ENCODE measurements around the gene BLCAP.
"Not testable (repeated sequence)": the region's sequence is repeated elsewhere in the genome, so short reads cannot be mapped to it uniquely, and the experiment has no call there.

Gene BLCAP

DNA sequence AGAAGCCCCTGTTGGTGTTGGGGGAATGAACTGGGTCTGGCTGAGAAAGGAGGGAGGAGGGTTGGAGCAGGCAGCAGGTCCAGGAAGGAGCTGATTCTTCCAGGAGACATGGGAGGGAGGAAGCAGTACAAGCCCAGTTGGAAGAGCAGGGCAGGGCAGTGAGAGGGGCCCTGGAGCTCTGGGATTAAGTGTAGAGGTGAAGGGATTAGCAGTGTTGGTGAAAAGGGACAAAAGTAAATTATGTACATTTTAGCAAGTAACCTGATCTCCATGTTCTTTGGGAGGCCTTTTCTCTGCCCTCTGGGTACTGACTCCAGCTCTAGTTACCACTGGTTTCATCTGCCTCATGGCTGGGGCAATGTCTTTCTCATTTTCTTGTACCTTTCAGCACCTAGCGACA, 41.5 kb downstream of the BLCAP start:
- DNase-seq (ENCODE audit: low read depth in 2 of 2, low spot score in 1 of 2): not testable (repeated sequence)

DNA sequence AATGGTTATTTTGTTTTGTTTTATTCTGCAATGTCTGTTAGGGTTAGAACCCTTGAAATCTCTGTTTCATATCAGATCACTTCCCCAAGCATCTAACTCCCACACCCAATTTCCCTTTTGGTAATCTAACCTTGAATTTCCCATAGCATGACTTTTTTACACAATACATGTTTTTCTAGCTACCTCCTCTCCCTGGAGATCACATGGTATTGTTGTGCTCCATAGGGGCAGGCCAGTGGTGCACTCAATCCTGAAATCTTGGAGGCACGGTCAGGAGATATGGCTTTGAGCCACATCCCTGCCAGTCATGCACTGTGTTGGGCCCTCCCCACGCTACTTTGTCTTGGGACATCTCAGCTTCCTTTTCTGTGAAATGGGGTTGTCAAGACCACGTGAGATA, 43.3 kb downstream of the BLCAP start:
- no peak for DNase-seq (ENCODE audit: low read depth in 2 of 2, low spot score in 1 of 2)

DNA sequence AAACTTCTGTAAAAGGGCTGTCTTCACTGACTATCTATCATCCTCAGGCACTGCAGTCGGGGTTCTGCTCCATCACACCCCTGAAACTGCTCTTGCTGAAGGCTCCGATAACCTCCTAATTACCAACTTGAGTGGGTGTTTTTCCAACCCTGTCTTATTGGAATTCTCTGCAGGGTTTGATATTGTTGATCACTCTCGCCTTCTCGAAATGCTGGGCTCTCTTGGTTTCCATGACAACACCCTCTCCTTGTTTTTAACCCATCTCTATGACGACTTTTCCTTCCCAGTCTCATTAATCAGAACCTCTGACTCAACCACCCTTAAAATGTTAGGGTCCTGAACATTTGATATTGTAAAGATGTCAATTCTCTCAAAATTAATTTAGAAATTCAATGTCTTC, 46.1 kb downstream of the BLCAP start:
- no peak for DNase-seq (ENCODE audit: low read depth in 2 of 2, low spot score in 1 of 2)

DNA sequence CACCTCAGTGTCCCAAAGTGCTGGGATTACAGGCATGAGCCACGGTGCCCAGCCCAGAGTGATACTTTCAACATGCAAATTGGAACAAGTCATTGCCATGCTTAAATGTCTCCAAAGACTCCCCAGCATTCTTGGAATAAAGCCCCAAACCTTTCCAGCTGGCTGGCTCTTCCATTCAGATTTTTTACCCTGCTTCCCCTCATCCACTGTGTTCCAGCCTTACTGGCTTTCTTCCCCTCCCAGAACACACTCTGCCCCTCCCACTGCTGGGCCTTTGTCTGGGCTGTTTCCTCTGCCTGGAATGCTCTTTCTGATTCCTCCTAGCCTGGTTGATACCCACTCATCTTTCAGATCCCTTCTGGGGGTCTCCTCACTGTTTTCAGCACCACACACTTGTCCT, 46.8 kb downstream of the BLCAP start:
- DNase-seq (ENCODE audit: low read depth in 2 of 2, low spot score in 1 of 2): no peak

DNA sequence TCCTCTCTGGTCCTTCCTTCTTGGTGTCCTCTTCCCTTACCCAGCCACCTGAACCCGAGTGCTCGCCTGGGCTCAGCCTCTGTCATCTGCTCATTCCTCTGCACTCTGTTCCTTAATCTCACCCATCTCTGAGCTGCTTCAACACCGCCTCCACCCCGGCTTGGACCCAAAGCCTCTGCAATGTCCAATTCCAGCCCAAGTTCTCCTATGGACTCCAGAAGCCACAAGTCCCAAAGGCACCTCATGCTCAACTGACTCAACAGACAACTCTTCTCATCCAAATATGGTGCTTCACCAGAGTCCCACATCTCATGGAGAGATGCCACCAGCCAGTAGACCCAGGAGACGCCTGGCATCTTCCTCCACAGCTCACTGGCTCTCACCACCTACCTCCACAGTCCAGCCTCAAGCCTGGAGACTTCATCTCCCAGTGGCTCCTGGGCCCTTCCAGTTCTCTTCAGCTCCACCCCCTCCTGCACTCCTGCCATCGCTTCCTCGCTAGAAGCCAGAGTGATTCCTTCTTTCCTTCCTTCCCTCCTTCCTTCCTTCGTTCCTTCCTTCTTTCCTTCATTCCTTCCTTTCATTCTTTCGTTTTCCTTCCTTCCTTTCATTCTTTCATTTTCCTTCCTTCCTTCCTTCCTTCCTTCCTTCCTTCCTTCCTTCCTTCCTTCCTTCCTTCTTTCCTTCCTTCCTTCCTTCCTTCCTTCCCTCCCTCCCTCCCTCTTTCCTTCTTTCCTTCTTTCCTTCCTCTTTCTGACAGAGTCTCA, 47.6 kb downstream of the BLCAP start:
- no peak for DNase-seq (ENCODE audit: low read depth in 2 of 2, low spot score in 1 of 2)

DNA sequence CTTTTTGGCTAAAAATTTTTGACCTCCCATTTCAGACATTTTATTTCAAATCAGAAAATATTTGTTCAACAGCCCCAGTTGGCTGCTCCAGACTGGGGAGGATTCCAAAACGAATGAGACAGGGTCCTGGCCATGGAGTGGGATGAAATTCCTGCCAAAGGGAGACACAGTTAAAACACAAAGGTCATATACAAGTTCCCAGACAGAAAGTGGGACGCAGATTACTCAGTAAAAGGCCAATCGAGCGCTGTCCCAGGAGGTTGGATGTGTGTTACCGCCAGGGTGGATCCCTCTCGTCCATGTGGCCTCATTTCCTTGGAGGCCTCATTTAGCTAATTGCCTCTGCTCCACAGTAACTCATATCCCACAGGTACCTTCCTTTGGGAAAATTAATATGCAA, 48.4 kb downstream of the BLCAP start:
- DNase-seq (ENCODE audit: low read depth in 2 of 2, low spot score in 1 of 2): no peak

DNA sequence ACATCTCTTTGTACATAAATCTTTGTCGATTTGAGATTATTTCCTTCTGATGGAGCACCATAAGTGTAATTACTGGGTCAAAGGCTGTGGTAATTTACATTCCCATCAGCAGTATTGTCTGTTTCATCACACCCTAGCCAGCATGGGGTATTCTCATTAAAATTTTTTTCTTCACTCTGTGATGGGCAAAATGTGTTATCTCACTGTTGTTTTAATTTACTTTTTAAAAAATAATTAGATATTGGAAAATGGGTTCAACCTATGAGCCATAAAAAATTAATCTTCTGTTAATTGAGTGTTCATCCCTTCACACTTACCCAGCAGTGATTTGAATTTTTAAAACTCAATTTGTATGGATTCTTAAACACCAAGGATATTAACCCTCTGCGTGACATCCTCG, 50.6 kb downstream of the BLCAP start:
- DNase-seq (ENCODE audit: low read depth in 2 of 2, low spot score in 1 of 2): no peak

DNA sequence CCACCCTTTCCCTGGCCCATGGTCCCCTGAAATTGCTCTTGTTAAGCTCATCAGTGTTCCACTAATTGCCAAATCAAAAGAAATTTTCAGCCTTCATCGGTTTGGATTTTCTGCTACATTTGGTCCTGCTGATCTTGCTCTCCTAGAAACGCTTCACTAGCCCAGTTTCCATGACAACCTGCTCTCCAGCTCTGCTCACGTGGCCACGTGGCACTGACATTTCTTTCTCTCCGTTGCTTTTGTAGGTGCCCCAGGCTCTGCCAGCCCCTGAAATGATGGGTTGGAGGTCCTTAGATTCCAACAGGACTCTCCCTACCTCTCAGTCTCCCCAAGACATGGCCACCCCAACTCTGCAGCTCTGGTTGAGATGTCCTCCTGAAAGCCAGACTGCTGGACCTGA, 52.4 kb downstream of the BLCAP start:
- no peak for DNase-seq (ENCODE audit: low read depth in 2 of 2, low spot score in 1 of 2)

DNA sequence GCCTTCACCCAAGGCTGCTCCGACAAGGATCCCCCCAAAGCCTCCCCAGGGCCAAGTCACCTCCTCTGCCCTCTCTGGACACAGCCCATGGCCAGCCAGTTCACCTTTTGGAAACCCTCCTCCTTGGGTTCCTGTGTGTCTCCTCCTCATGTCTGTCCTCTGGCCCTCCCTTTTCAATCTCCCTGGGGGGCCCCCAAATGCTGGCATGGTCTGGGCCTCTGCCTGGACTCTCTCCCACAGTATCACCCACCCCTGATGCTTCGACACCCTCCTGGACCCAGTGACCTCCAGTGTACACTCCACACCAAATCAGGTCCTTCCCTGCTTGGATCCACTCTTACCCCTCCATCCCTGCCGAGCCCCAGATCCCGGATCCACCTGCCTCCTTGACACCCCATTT, 53.3 kb downstream of the BLCAP start:
- DNase-seq (ENCODE audit: low read depth in 2 of 2, low spot score in 1 of 2): no peak

DNA sequence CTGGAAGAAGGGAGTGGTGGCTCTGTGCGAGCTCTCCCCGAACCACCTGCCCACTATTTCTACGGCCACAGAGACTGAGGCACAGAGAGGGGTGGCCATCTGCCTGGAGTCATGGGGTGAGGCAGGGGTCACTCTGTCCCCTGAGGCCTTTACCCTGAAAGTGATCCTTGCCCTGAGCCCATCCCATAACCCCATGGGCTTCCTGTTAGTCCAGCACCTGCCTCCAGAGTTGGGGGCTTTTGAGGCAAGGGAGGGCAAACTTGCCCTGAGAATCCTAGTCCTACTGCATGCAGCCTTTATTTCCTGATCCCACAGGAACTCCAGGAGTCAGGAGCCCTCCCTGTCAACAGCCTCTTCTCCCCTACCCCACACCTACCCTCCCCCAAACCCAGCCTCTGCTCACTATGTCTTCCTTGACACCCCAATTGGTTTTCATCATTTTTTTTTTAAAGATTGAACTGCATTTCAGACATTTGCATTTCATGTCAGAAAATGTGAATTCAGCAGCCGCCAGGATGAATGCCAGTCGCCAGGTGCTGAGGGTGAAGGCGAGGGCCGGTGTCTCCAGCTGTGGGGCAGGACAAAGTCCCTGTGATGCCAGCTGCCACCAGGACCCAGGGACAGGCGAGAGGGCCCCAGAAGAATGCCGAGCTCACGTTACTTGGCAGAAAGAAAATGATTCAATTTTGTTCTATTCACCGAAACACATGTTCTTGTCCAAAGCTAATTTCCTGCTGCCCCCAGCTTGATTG, 54.3 kb downstream of the BLCAP start:
- no peak for DNase-seq (ENCODE audit: low read depth in 2 of 2, low spot score in 1 of 2)

DNA sequence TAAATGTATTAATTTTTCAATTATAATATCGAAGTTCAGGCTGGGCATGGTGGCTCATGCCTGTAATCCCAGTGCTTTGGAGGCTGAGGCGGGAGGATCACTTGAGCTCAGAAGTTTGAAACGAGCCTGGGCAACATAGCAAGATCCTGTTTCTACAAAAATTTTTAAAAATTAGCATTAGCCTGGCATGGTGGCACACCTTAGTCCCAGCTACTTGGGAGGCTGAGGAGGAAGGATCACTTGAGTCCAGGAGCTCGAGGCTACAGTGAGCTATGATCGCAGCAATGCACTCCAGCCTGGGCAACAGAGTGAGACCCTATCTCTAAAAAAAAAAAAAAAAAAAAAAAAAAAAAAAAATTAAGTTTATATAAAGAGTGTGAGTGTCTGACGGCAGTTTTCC, 55.2 kb downstream of the BLCAP start:
- not testable (repeated sequence) for DNase-seq (ENCODE audit: low read depth in 2 of 2, low spot score in 1 of 2)

DNA sequence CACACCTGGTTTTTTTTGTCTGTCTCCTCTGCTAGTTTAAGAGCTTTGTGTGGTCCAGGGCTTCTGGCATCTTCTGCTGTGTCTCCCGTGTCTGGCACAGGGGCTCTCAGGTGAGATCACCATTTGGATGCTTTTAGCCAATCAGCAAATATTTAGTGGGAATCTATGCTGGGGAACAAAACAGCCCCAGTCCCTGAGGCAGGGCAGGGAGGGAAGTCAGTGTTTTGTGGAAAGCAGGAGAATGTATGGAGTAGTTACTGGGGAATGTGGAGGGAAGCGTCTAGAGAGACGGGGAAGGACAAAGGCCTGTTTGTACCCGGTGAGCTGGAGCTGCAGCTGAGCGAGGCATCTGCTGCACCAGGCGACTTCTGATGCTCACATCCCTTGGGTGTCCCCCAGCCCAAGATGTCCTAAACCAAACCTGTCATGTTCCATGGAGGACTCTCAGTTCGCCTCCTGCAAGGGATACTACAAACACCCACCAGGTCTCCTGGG, 55.9 kb downstream of the BLCAP start:
- no peak for DNase-seq (ENCODE audit: low read depth in 2 of 2, low spot score in 1 of 2)

DNA sequence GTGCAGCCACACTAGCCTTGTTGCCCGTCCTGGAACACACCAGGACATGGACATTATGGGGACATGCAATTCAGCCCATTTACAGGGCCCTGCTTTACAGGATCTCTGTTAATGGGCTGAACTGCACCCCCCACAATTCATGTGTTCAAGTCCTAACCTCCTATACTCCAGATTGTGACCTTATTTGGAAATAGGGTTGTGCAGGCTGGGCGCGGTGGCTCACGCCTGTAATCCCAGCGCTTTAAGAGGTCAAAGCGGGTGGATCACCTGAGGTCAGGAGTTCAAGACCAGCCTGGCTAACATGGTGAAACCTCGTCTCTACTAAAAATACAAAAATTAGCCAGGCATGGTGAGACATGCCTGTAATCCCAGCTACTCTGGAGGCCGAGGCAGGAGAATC, 57.5 kb downstream of the BLCAP start:
- DNase-seq (ENCODE audit: low read depth in 2 of 2, low spot score in 1 of 2): not testable (repeated sequence)

DNA sequence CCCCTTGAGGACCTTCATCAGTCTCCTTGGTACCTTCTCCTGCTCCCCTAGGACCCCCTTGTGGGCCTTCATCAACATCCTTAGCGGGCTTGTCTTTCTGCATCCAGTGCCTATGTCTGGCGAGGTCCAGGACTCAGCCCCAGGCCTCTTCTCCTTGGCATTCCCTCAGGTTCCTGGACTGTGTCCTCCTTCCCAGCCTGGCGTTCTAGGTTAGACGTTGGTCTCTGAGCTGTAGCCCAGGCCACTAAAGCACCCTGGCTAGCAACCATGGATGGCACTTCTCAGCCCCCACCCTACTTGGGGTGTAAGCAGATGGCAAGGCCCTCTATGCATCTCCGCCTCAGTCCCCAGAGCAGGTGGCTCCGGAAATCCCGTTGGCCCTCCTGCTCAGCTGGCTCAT, 58.1 kb downstream of the BLCAP start:
- DNase-seq (ENCODE audit: low read depth in 2 of 2, low spot score in 1 of 2): no peak

DNA sequence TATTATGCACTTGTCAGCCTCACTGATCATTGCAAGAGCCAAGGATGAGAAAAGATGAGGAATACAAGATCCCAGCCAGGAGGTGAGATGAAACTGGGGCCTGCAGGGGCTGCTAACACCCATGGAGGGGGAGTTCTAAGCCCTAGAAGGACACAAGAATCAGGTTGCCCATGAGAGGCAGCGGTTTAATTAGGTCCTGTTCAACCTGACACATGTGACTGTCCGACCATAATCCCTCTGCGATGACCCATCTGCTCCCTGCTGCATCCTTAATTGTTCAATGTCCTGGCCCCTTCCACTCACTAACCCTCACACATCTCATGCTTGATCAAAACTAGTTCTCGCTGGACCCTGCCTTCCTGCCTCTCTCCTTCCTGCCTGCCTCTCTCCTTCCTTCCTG, 58.8 kb downstream of the BLCAP start:
- no peak for DNase-seq (ENCODE audit: low read depth in 2 of 2, low spot score in 1 of 2)

All from stimulated activated CD8-positive, alpha-beta memory T cell treated with anti-CD3 and anti-CD28 coated beads, Interleukin-4, amount 100 ng/mL, for 4 hours (primary cell).